GM12891 (cell line): ENCODE results near the gene SHROOM3.

ENCODE experiments used
- PAX5 ChIP-seq: IDR thresholded peaks from 2 replicates; pipeline ENCODE4 v1.6.1; 2011; ENCODE audit warnings: low read length, moderate library complexity, mild to moderate bottlenecking; ENCODE audit not compliant: insufficient read depth, severe bottlenecking
- POLR2A ChIP-seq: IDR thresholded peaks from 2 replicates; pipeline ENCODE4 v1.6.1; 2011; ENCODE audit warnings: low read depth, low read length, control low read depth
- POLR2AphosphoS5 ChIP-seq: IDR thresholded peaks from 2 replicates; pipeline ENCODE4 v1.6.1; 2011; ENCODE audit warnings: low read depth, low read length, control low read depth
- POU2F2 ChIP-seq: IDR thresholded peaks from 2 replicates; pipeline ENCODE4 v1.6.1; 2011; ENCODE audit warnings: low read depth, mild to moderate bottlenecking, control low read depth, low read length, moderate library complexity
- SPI1 ChIP-seq: IDR thresholded peaks from 2 replicates; pipeline ENCODE4 v1.6.1; 2011; ENCODE audit warnings: low read depth, low read length, control low read depth
- TAF1 ChIP-seq: IDR thresholded peaks from 2 replicates; pipeline ENCODE4 v1.6.1; 2011; ENCODE audit warnings: low read depth, low read length, control low read depth

DNA sequence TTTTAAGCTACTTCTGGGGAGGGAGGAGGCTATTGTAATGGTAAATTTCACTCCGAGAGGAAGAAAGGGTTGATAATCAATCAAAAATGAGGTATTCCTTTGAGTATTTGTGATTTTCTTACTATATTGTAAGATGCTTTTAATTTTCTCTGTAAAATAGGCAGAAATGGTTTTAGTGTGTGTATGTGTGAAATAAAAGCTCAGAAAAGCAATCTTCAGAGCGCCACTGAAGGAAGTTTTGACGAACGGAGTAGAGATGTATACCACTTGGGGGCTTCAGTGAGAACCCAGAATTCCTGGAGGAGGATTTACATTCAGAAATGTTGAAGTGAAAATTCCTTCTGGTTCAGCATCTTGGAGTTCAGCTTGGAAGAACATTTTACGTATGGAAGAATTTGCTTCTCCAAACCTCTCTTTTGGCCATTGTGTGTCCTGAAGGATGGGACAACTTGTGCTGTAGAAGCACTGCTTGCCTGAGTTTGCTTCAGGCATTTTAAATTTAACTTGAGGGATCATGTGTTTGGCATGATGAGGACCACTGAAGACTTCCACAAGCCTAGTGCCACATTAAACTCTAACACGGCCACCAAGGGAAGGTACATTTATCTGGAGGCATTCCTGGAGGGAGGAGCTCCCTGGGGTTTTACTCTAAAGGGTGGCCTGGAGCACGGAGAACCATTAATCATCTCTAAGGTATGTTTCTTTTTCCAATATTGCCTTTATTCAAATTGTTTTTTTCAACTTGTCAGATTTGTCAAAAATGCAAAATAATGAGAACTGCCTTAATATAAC is 695 bp downstream of the SHROOM3 start:
- TF ChIP-seq POLR2AphosphoS5 (no peak), POLR2A (no peak), POU2F2 (no peak), TAF1 (no peak), SPI1 (no peak), PAX5 (no peak)
